Suprapubic skin (tissue), 4 donors: ENCODE data around the gene BCL2L1. TPM values are rescaled to one million over a fixed set of nuclear protein-coding genes. Genes with fewer than 3 reads are reported as not detected.

Experiments
- DNase-seq, 2 donors: peaks; one replicate each; pipeline ENCODE4 v3.0.0-alpha.2; 2019; ENCODE audit warnings: low spot score in 2 of 2
- H3K27ac ChIP-seq: fragments of 200-600 bp; sonication (generic); one replicate; pipeline ENCODE4 v1.5.1; 2019
- H3K27me3 ChIP-seq: fragments of 200-600 bp; sonication (generic); one replicate; pipeline ENCODE4 v1.5.1; 2019
- H3K36me3 ChIP-seq: fragments of 200-600 bp; sonication (generic); one replicate; pipeline ENCODE4 v1.5.1; 2019
- H3K4me1 ChIP-seq: fragments of 200-600 bp; sonication (generic); one replicate; pipeline ENCODE4 v1.5.1; 2019
- H3K4me3 ChIP-seq: fragments of 200-600 bp; sonication (generic); one replicate; pipeline ENCODE4 v1.5.1; 2019; ENCODE audit warnings: mild to moderate bottlenecking
- H3K9me3 ChIP-seq: fragments of 200-600 bp; sonication (generic); one replicate; pipeline ENCODE4 v1.5.1; 2019
- CTCF ChIP-seq, 2 donors: fragments of 200-600 bp in 1 of 2; fragments of 450-650 bp in 1 of 2; sonication (generic) in 1 of 2; IDR thresholded peaks; one replicate each; pipeline ENCODE4 v1.5.1; 2016 to 2019; ENCODE audit warnings: antibody characterized with exemption in 2 of 2, mild to moderate bottlenecking in 1 of 2, moderate library complexity in 1 of 2
- EP300 ChIP-seq: sonication (generic); formaldehyde crosslinking; IDR thresholded peaks from one replicate; pipeline ENCODE4 v1.6.1; 2017; ENCODE audit warnings: antibody characterized with exemption
- POLR2A ChIP-seq, 2 donors: fragments of 450-650 bp; IDR thresholded peaks; one replicate each; pipeline ENCODE4 v1.6.1; 2017; ENCODE audit warnings: antibody characterized with exemption in 2 of 2, mild to moderate bottlenecking in 2 of 2, moderate library complexity in 2 of 2
- POLR2AphosphoS5 ChIP-seq, 3 donors: sonication (generic); formaldehyde crosslinking; IDR thresholded peaks; one replicate each; pipeline ENCODE4 v1.6.1; 2017; ENCODE audit warnings: antibody characterized with exemption in 3 of 3
- WGBS: methylation state at CpG from one replicate; pipeline ENCODE4 v1.1.5; 2018; 5-methylcytosine and 5-hydroxymethylcytosine counted together
- total RNA-seq, 4 donors: library from RNA; depleted of rRNA; stranded (reverse); fragments of >200 nt; gene quantifications; one replicate each; pipeline ENCODE4 v1.1.0, GENCODE V29; 2016

BCL2L1 gene
- total RNA-seq, 4 donors from 2014 or later, result 104 to 120 (median 107) TPM

- 81% methylated on average over 5 of the region's 5 CpGs for WGBS
- Histone ChIP-seq H3K27me3 (no peaks in the 10 kb centered on the region), H3K4me3 (no peak overlapping the region), H3K9me3 (no peaks in the 10 kb centered on the region), H3K36me3 (peaks cover under 1% of the 10 kb centered on the region), H3K4me1 (peaks cover 60% of the 10 kb centered on the region), H3K27ac (peak overlapping the region; percentile 86)
- no peak for DNase-seq
- TF ChIP-seq CTCF (IDR thresholded peaks at IDR 0.05), result no peak
- TF ChIP-seq POLR2AphosphoS5 (IDR thresholded peaks at IDR 0.05), result no peak
- no peak for TF ChIP-seq EP300
- TF ChIP-seq POLR2A (IDR thresholded peaks at IDR 0.05), result no peak
Measured at GRCh38 chr20:31700747-31701146, 21.9 kb downstream of the BCL2L1 start.

GRCh38 chr20:31699801-31700728 lies 22.6 kb downstream of the BCL2L1 start:
- peaks cover 59% of the 10 kb centered on the region for H3K4me1 ChIP-seq
- H3K27me3 ChIP-seq, result no peaks in the 10 kb centered on the region
- DNase-seq, result no peak
- whole genome bisulfite sequencing, result 98% methylated on average over 7 of the region's 7 CpGs
- TF ChIP-seq POLR2AphosphoS5 (IDR thresholded peaks at IDR 0.05) (no peak), POLR2A (IDR thresholded peaks at IDR 0.05) (no peak), EP300 (no peak), CTCF (IDR thresholded peaks at IDR 0.05) (no peak)
- H3K9me3 ChIP-seq, result no peaks in the 10 kb centered on the region
- peak overlapping the region; percentile 86 for H3K27ac ChIP-seq
- no peak overlapping the region for H3K4me3 ChIP-seq
- no peaks in the 10 kb centered on the region for H3K36me3 ChIP-seq

GRCh38 chr20:31698803-31699718 lies 23.6 kb downstream of the BCL2L1 start:
- WGBS, result 39% methylated on average over 6 of the region's 6 CpGs

GRCh38 chr20:31698243-31698802 lies 24.3 kb downstream of the BCL2L1 start:
- H3K27me3 ChIP-seq, result no peaks in the 10 kb centered on the region
- H3K9me3 ChIP-seq, result no peaks in the 10 kb centered on the region
- WGBS, result 93% methylated on average over 8 of the region's 8 CpGs
- peaks cover 66% of the 10 kb centered on the region for H3K4me1 ChIP-seq
- peak overlapping the region; percentile 86 for H3K27ac ChIP-seq
- no peak overlapping the region for H3K4me3 ChIP-seq
- TF ChIP-seq EP300 (no peak), POLR2AphosphoS5 (IDR thresholded peaks at IDR 0.05) (no peak), POLR2A (IDR thresholded peaks at IDR 0.05) (no peak), CTCF (IDR thresholded peaks at IDR 0.05) (no peak)
- no peak for DNase-seq
- H3K36me3 ChIP-seq, result peaks cover 5% of the 10 kb centered on the region

More at GRCh38 chr20:31698803-31699718, 23.6 kb downstream of the BCL2L1 start:
- DNase-seq, result peak in 1 of 2 donors; percentile 79
- Histone ChIP-seq H3K4me1 (peaks cover 59% of the 10 kb centered on the region), H3K27me3 (no peaks in the 10 kb centered on the region), H3K4me3 (no peak overlapping the region), H3K36me3 (peaks cover 2% of the 10 kb centered on the region), H3K9me3 (no peaks in the 10 kb centered on the region), H3K27ac (peak overlapping the region; percentile 86)
- TF ChIP-seq POLR2AphosphoS5 (IDR thresholded peaks at IDR 0.05), result peak in 1 of 3 donors; percentile 61
- TF ChIP-seq CTCF (IDR thresholded peaks at IDR 0.05), result no peak
